Esophagus squamous epithelium (tissue), 5 donors: ENCODE results near the gene HMCN1. TPM values are rescaled to one million over a fixed set of nuclear protein-coding genes. Genes with fewer than 3 reads are reported as not detected.

Experiments used
- DNase-seq: peaks from one replicate; lab custom pipeline; 2025; lab: John Stamatoyannopoulos, UW
- H3K27ac ChIP-seq, 4 donors: fragments of 200-600 bp; sonication (generic); one replicate each; pipeline ENCODE4 v1.5.1; 2016 to 2019; ENCODE audit warnings: mild to moderate bottlenecking in 1 of 4
- H3K27me3 ChIP-seq, 4 donors: fragments of 200-600 bp; sonication (generic); 1 replicate in 3 of 4; 2 replicates in 1 of 4; pipeline versions ENCODE4 v1.5.1 to v1.6.0; 2017 to 2021; ENCODE audit warnings: antibody characterized with exemption in 1 of 4
- H3K36me3 ChIP-seq, 3 donors: fragments of 200-600 bp; sonication (generic); one replicate each; pipeline ENCODE4 v1.5.1; 2016 to 2019
- H3K4me1 ChIP-seq, 3 donors: fragments of 200-600 bp; sonication (generic); one replicate each; pipeline ENCODE4 v1.5.1; 2017 to 2019
- H3K4me3 ChIP-seq, 4 donors: fragments of 200-600 bp; sonication (generic); 1 replicate in 3 of 4; 2 replicates in 1 of 4; pipeline ENCODE4 v1.5.1; 2016 to 2019; ENCODE audit warnings: mild to moderate bottlenecking in 2 of 4, moderate library complexity in 1 of 4
- H3K9me3 ChIP-seq, 3 donors: fragments of 200-600 bp; sonication (generic); one replicate each; pipeline ENCODE4 v1.5.1; 2016 to 2019
- POLR2A ChIP-seq, 4 donors: fragments of 450-650 bp; IDR thresholded peaks; one replicate each; pipeline ENCODE4 v1.6.1; 2017; ENCODE audit warnings: antibody characterized with exemption in 4 of 4, mild to moderate bottlenecking in 4 of 4, moderate library complexity in 3 of 4
- WGBS, 2 donors: methylation state at CpG; one replicate each; pipeline ENCODE4 v1.1.5; 2018; 5-methylcytosine and 5-hydroxymethylcytosine counted together
- intact Hi-C: fragments of 100-400 bp; cut with DNase I; formaldehyde crosslinking; loops from one replicate; pipeline ENCODE4 v1.15.0; 2022
- total RNA-seq, 4 donors: library from RNA; depleted of rRNA; stranded (reverse); fragments of >200 nt; gene quantifications; one replicate each; pipeline ENCODE4 v1.1.0, GENCODE V29; 2016
- TF ChIP-seq, protein P1 (sequence below), 6 experiments: fragments of 450-650 bp in 4 of 6; fragments of 200-600 bp in 2 of 6; sonication (generic) in 2 of 6; IDR thresholded peaks; one replicate each; pipeline ENCODE4 v1.5.1; 2016 to 2019; ENCODE audit warnings: antibody characterized with exemption in 6 of 6, mild to moderate bottlenecking in 4 of 6, moderate library complexity in 4 of 6
- donor health status: DM: yes; HTN: yes; CAD: no.

The HMCN1 gene
- total RNA-seq, 4 donors from 2014 or later, result 0.49 to 6.7 (median 3.3) TPM

DNA sequence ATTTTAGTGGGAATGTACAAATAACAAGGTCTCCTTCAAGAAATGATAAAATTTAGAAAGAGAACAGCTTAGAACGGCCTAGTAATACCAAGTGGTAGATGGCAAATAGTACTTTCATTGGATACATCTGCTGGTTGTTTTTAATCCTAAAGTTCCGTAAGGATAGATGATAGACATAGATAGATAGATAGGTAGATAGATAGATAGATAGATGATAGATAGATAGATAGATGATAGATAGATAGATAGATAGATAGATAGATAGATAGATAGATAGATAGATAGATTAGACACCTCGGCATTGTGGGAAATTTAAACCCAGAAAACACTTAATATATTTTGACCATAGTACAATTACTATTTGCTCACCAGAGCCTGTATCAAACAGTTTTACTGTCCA, 352.4 kb downstream of the HMCN1 start:
- H3K4me3 ChIP-seq, result no peak overlapping the region
- 94% methylated on average over 3 of the region's 3 CpGs for WGBS, 2 donors
- no peaks in the 10 kb centered on the region for H3K9me3 ChIP-seq
- H3K4me1 ChIP-seq, result peaks cover 0 to 10% (median 0%) of the 10 kb centered on the region in 3 donors
- no peaks in the 10 kb centered on the region for H3K27me3 ChIP-seq
- no peak overlapping the region for H3K27ac ChIP-seq
- DNase-seq, result no peak
- no peak for TF ChIP-seq POLR2A (IDR thresholded peaks at IDR 0.05)
- TF ChIP-seq, protein P1, sequence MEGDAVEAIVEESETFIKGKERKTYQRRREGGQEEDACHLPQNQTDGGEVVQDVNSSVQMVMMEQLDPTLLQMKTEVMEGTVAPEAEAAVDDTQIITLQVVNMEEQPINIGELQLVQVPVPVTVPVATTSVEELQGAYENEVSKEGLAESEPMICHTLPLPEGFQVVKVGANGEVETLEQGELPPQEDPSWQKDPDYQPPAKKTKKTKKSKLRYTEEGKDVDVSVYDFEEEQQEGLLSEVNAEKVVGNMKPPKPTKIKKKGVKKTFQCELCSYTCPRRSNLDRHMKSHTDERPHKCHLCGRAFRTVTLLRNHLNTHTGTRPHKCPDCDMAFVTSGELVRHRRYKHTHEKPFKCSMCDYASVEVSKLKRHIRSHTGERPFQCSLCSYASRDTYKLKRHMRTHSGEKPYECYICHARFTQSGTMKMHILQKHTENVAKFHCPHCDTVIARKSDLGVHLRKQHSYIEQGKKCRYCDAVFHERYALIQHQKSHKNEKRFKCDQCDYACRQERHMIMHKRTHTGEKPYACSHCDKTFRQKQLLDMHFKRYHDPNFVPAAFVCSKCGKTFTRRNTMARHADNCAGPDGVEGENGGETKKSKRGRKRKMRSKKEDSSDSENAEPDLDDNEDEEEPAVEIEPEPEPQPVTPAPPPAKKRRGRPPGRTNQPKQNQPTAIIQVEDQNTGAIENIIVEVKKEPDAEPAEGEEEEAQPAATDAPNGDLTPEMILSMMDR (IDR thresholded peaks at IDR 0.05), result no peak
- H3K36me3 ChIP-seq, result no peaks in the 10 kb centered on the region
- intact Hi-C loops, result no loop called here

DNA sequence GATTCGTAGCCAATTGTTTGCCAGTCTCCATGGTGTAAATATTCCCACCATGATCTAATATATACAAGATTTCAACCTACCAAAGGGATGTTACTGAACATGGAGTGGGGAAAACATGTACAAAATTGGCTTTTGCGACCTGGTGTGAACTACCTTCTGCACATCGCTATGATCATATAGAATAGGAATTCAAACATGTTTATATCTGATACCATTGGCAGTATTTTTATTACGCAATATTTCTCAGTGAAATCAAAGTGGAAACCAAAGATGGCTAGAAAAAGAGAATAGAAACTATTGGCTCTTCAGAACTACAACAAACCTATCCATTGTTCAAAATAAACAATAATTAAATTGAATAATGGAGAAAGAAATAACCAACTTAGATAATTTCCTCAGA, 355.7 kb downstream of the HMCN1 start:
- 85 to 86% methylated on average over 4 of the region's 4 CpGs for WGBS, 2 donors
- DNase-seq, result no peak
- Histone ChIP-seq H3K4me1 (no peaks in the 10 kb centered on the region), H3K9me3 (no peaks in the 10 kb centered on the region), H3K36me3 (no peaks in the 10 kb centered on the region), H3K27ac (no peak overlapping the region), H3K4me3 (no peak overlapping the region), H3K27me3 (no peaks in the 10 kb centered on the region)
- intact Hi-C loops, result no loop called here
- TF ChIP-seq POLR2A (IDR thresholded peaks at IDR 0.05), result no peak
- TF ChIP-seq, protein P1 (IDR thresholded peaks at IDR 0.05), result no peak

DNA sequence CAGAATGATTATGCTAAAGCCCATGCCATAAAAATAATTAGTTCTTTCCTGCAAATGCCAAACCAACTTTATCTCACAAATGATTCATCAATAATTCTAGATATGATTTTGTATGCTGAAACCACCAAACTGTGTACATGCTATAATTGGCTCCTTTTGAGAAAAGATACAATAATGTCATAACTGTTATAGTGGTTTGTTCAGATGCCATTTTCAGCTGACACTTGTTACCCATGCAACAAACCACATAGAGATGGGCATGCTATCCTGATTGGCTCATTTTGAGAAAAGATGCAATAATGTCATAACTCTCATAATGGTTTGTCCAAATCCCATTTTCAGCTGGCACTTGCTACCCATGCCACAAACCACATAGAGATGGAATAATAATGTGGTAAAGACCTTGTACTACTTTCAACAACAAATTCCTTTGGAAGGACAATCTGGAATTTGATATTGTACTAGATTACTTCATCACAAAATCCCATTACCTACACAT, 357.1 kb downstream of the HMCN1 start:
- TF ChIP-seq, protein P1 (IDR thresholded peaks at IDR 0.05), result no peak
- TF ChIP-seq POLR2A (IDR thresholded peaks at IDR 0.05), result no peak

DNA sequence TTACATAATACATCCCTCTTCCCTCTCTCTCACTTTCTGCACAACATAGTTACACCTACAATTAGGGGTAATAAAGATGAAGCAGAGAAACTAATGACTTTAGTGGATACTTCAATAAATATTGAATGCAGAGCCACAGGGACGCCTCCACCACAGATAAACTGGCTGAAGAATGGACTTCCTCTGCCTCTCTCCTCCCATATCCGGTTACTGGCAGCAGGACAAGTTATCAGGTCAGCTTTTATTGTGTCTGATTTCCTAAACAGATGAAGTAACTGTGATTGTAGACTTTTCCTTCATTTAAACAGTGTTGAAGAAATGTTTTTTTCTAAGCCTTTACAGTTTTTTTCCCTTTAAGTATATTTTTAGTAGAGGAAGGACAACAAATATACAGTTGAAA, 359.2 kb downstream of the HMCN1 start:
- Histone ChIP-seq H3K27me3 (no peaks in the 10 kb centered on the region), H3K4me3 (no peak overlapping the region), H3K27ac (no peak overlapping the region), H3K9me3 (no peaks in the 10 kb centered on the region), H3K4me1 (no peaks in the 10 kb centered on the region), H3K36me3 (no peaks in the 10 kb centered on the region)
- WGBS, 2 donors, result 38 to 53% methylated on average over 2 of the region's 2 CpGs
- no peak for DNase-seq
- intact Hi-C loops, result no loop called here
- TF ChIP-seq POLR2A (IDR thresholded peaks at IDR 0.05), result no peak
- TF ChIP-seq, protein P1 (IDR thresholded peaks at IDR 0.05), result no peak

More for the DNA sequence above, 357.1 kb downstream of the HMCN1 start:
- no peak overlapping the region for H3K4me3 ChIP-seq
- no peak for DNase-seq
- intact Hi-C loops, result no loop called here
- no peaks in the 10 kb centered on the region for H3K9me3 ChIP-seq
- H3K4me1 ChIP-seq, result no peaks in the 10 kb centered on the region
- no peaks in the 10 kb centered on the region for H3K27me3 ChIP-seq
- no peaks in the 10 kb centered on the region for H3K36me3 ChIP-seq
- no peak overlapping the region for H3K27ac ChIP-seq

DNA sequence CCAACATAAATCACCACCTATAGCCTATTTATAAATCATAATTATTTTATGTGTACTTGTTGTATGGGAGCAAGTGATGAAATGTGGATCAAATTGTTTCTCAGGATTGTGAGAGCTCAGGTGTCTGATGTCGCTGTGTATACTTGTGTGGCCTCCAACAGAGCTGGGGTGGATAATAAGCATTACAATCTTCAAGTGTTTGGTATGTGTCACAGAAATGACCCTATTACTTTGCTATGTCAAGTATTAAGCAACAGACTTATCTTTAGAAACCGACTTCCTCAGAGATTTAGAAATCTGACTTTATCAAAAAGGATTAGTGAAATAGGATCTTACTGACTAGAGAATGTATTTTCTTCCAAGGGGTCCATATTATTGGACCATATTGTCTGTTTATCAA, 360.0 kb downstream of the HMCN1 start:
- H3K36me3 ChIP-seq, result no peaks in the 10 kb centered on the region
- intact Hi-C loops, result no loop called here
- TF ChIP-seq POLR2A (IDR thresholded peaks at IDR 0.05), result no peak
- TF ChIP-seq, protein P1 (IDR thresholded peaks at IDR 0.05), result no peak
- no peak for DNase-seq
- no peaks in the 10 kb centered on the region for H3K9me3 ChIP-seq
- no peaks in the 10 kb centered on the region for H3K27me3 ChIP-seq
- no peak overlapping the region for H3K4me3 ChIP-seq
- H3K27ac ChIP-seq, result no peak overlapping the region
- no peaks in the 10 kb centered on the region for H3K4me1 ChIP-seq
- WGBS, 2 donors, result 72% methylated on average over 2 of the region's 2 CpGs
